H9 (cell line): ENCODE data around the gene MYO3A. TPM values are rescaled to one million over a fixed set of nuclear protein-coding genes. Genes with fewer than 3 reads are reported as not detected.

Experiments
- DNase-seq: peaks from one replicate; pipeline ENCODE4 v3.0.0-alpha.2; 2017
- H2AFZ ChIP-seq: one replicate; pipeline ENCODE4 v1.6.1; 2013; ENCODE audit warnings: mild to moderate bottlenecking, low read length, control low read depth, moderate library complexity
- H2AK5ac ChIP-seq: 2 replicates; pipeline ENCODE4 v1.6.1; 2013; ENCODE audit warnings: low read length, control low read depth, mixed read lengths; ENCODE audit not compliant: insufficient read length
- H2BK120ac ChIP-seq: one replicate; pipeline ENCODE4 v1.6.1; 2013; ENCODE audit warnings: low read depth, mild to moderate bottlenecking, low read length, control low read depth, inconsistent platforms; ENCODE audit not compliant: poor library complexity, severe bottlenecking
- H2BK12ac ChIP-seq: 2 replicates; pipeline ENCODE4 v1.6.1; 2013; ENCODE audit warnings: low read length, control low read depth, mixed read lengths, low read depth; ENCODE audit not compliant: insufficient read length
- H2BK15ac ChIP-seq: 2 replicates; pipeline ENCODE4 v1.6.1; 2013; ENCODE audit warnings: low read depth, low read length, control low read depth
- H2BK20ac ChIP-seq: one replicate; pipeline ENCODE4 v1.6.1; 2013; ENCODE audit warnings: low read depth, mild to moderate bottlenecking, low read length, control low read depth, inconsistent platforms; ENCODE audit not compliant: poor library complexity, severe bottlenecking
- H2BK5ac ChIP-seq: 2 replicates; pipeline ENCODE4 v1.6.1; 2013; ENCODE audit warnings: low read length, control low read depth, mixed read lengths; ENCODE audit not compliant: insufficient read length
- H3K14ac ChIP-seq: 2 replicates; pipeline ENCODE4 v1.6.1; 2013; ENCODE audit warnings: low read length, control low read depth; ENCODE audit not compliant: insufficient read depth
- H3K18ac ChIP-seq: 2 replicates; pipeline ENCODE4 v1.6.1; 2013; ENCODE audit warnings: low read depth, mild to moderate bottlenecking, mixed read lengths, low read length, control low read depth; ENCODE audit not compliant: insufficient read length
- H3K23ac ChIP-seq: 2 replicates; pipeline ENCODE4 v1.6.1; 2013; ENCODE audit warnings: low read length, control low read depth, mixed read lengths, low read depth; ENCODE audit not compliant: insufficient read length
- H3K23me2 ChIP-seq: 2 replicates; pipeline ENCODE4 v1.6.1; 2013; ENCODE audit warnings: low read depth, mild to moderate bottlenecking, mixed read lengths, low read length, control low read depth; ENCODE audit not compliant: insufficient read length, poor library complexity, severe bottlenecking
- H3K27ac ChIP-seq: 2 replicates; pipeline ENCODE4 v1.5.1; 2013; ENCODE audit warnings: low read length, control low read depth, mixed read lengths, low read depth; ENCODE audit not compliant: insufficient read length
- H3K27me3 ChIP-seq: 2 replicates; pipeline ENCODE4 v1.6.1; 2013; ENCODE audit warnings: low read length, control low read depth, inconsistent platforms; ENCODE audit not compliant: insufficient read depth
- H3K4ac ChIP-seq: 2 replicates; pipeline ENCODE4 v1.6.1; 2013; ENCODE audit warnings: low read depth, mild to moderate bottlenecking, control low read depth, inconsistent platforms, low read length, moderate library complexity
- H3K4me1 ChIP-seq: 2 replicates; pipeline ENCODE4 v1.6.1; 2013; ENCODE audit warnings: low read length, control low read depth, inconsistent platforms; ENCODE audit not compliant: insufficient read depth
- H3K4me2 ChIP-seq: 2 replicates; pipeline ENCODE4 v1.6.1; 2013; ENCODE audit warnings: low read length, control low read depth, mixed read lengths; ENCODE audit not compliant: insufficient read length, insufficient read depth
- H3K56ac ChIP-seq: 2 replicates; pipeline ENCODE4 v1.6.1; 2013; ENCODE audit warnings: low read depth, mild to moderate bottlenecking, mixed read lengths, low read length, control low read depth; ENCODE audit not compliant: insufficient read length
- H3K79me1 ChIP-seq: 2 replicates; pipeline ENCODE4 v1.6.1; 2013; ENCODE audit warnings: low read depth, mild to moderate bottlenecking, moderate library complexity, low read length, control low read depth, inconsistent platforms; ENCODE audit not compliant: insufficient read depth, poor library complexity, severe bottlenecking
- H3K79me2 ChIP-seq: 2 replicates; pipeline ENCODE4 v1.6.1; 2013; ENCODE audit warnings: low read length, control low read depth, inconsistent platforms; ENCODE audit not compliant: insufficient read depth
- H3K9ac ChIP-seq: 2 replicates; pipeline ENCODE4 v1.6.1; 2013; ENCODE audit warnings: low read length, control low read depth, mixed read lengths; ENCODE audit not compliant: insufficient read length; ENCODE audit errors: extremely low read depth
- H3K9me3 ChIP-seq: one replicate; pipeline ENCODE4 v1.6.1; 2013; ENCODE audit warnings: low read depth, low read length, inconsistent platforms; ENCODE audit not compliant: control insufficient read depth
- H3T11ph ChIP-seq: one replicate; pipeline ENCODE4 v1.6.1; 2013; ENCODE audit warnings: mild to moderate bottlenecking, low read length, control low read depth, inconsistent platforms
- H4K20me1 ChIP-seq: one replicate; pipeline ENCODE4 v1.6.1; 2013; ENCODE audit not compliant: control insufficient read depth, insufficient read length, insufficient read depth
- H4K5ac ChIP-seq: 2 replicates; pipeline ENCODE4 v1.6.1; 2013; ENCODE audit warnings: low read depth, mild to moderate bottlenecking, mixed read lengths, low read length, control low read depth; ENCODE audit not compliant: insufficient read length
- H4K8ac ChIP-seq: replicated peaks from 2 replicates; pipeline ENCODE4 v1.6.1; 2013; ENCODE audit warnings: low read length, control low read depth, mixed read lengths, low read depth; ENCODE audit not compliant: insufficient read length
- H4K91ac ChIP-seq: 2 replicates; pipeline ENCODE4 v1.6.1; 2013; ENCODE audit warnings: low read depth, mild to moderate bottlenecking, moderate library complexity, mixed read lengths, low read length, control low read depth; ENCODE audit not compliant: insufficient read length
- H3K27ac Mint-ChIP-seq, 3 experiments: 2 replicates in 2 of 3; 3 replicates in 1 of 3; pipeline ENCODE4 v1.8.0; 2020 to 2021; ENCODE audit warnings: mixed read lengths in 3 of 3, mild to moderate bottlenecking in 1 of 3, moderate library complexity in 1 of 3
- H3K27me3 Mint-ChIP-seq: 2 replicates; pipeline ENCODE4 v1.8.0; 2021; ENCODE audit warnings: low read depth, mild to moderate bottlenecking, moderate library complexity, mixed read lengths
- H3K36me3 Mint-ChIP-seq, 3 experiments: 2 replicates in 2 of 3; 3 replicates in 1 of 3; pipeline ENCODE4 v1.8.0; 2020 to 2021; ENCODE audit warnings: low read depth in 3 of 3, mixed read lengths in 3 of 3; ENCODE audit not compliant: insufficient read depth in 1 of 3
- H3K4me1 Mint-ChIP-seq, 2 experiments: 2 replicates each; pipeline ENCODE4 v1.8.0; 2020; ENCODE audit warnings: mixed read lengths in 2 of 2
- H3K4me3 Mint-ChIP-seq, 2 experiments: 2 replicates in 1 of 2; 3 replicates in 1 of 2; pipeline ENCODE4 v1.8.0; 2020 to 2021; ENCODE audit warnings: mild to moderate bottlenecking in 2 of 2, mixed read lengths in 2 of 2, moderate library complexity in 1 of 2
- H3K9me3 Mint-ChIP-seq, 2 experiments: 2 replicates in 1 of 2; 3 replicates in 1 of 2; pipeline ENCODE4 v1.8.0; 2020; ENCODE audit warnings: mild to moderate bottlenecking in 2 of 2, mixed read lengths in 2 of 2, moderate library complexity in 1 of 2
- WGBS: extraction: QIAGEN DNeasy Blood & Tissue Kit; methylation state at CpG from one replicate; pipeline ENCODE4 v1.1.7; 2013; ENCODE audit warnings: missing lambda C conversion rate, low lambda C conversion rate, mixed read lengths; ENCODE audit not compliant: insufficient read length; ENCODE audit errors: extremely low coverage; 5-methylcytosine and 5-hydroxymethylcytosine counted together
- total RNA-seq: library from RNA; stranded (reverse); gene quantifications from 2 replicates; pipeline ENCODE4 v1.2.1, GENCODE V29; 2021
- TF ChIP-seq, protein P1 (sequence below): fragments of 200-600 bp; sonication (generic); conservative IDR thresholded peaks from 3 replicates; pipeline ENCODE4 v1.8.0; 2021; ENCODE audit warnings: antibody characterized with exemption, mild to moderate bottlenecking

The MYO3A gene
- total RNA-seq, 1 experiment from 2014 or later = 4.3 TPM

DNA sequence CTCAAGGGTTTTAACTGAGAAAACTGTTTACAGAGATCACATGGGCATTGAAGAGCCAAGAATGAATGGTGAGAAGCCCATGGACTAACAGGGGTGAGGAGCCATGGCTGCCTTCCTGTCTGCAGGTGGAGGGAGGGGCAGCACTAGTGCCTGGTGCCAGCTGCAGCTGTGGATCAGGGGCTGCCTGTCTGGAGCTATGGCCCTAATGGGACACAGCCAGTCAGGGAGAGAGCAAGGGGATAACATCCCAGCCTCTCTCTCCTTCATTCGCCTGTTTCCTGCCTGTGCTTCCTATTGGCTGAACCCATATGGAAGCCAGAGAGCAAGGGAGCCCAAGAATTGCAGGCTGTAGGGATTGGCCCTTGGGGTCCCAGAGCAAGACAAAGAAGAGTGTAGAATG is 156.7 kb downstream of the MYO3A start:
- Histone ChIP-seq H3K4me1 (no peaks in the 10 kb centered on the region), H3K4ac (no peak overlapping the region), H3K23ac (no peak overlapping the region), H3K9ac (no peak overlapping the region), H2BK12ac (no peak overlapping the region), H3K14ac (no peak overlapping the region; the same call in 1 of the 2 replicates), H3K79me1 (no peaks in the 10 kb centered on the region), H3K4me2 (no peak overlapping the region), H4K8ac (no peak overlapping the region), H3T11ph (no peak overlapping the region), H3K23me2 (no peaks in the 10 kb centered on the region), H4K20me1 (no peaks in the 10 kb centered on the region), H2BK15ac (no peak overlapping the region), H3K79me2 (no peaks in the 10 kb centered on the region), H4K91ac (no peak overlapping the region), H2AFZ (no peak overlapping the region), H3K18ac (no peak overlapping the region), H3K56ac (no peak overlapping the region), H4K5ac (no peak overlapping the region), H2BK5ac (no peak overlapping the region), H3K27me3 (no peaks in the 10 kb centered on the region), H3K27ac (no peak overlapping the region), H2BK20ac (no peak overlapping the region), H3K9me3 (no peaks in the 10 kb centered on the region), H2AK5ac (no peak overlapping the region), H2BK120ac (no peak overlapping the region)
- no peak overlapping the region for H3K4me3 Mint-ChIP-seq
- TF ChIP-seq, protein P1, sequence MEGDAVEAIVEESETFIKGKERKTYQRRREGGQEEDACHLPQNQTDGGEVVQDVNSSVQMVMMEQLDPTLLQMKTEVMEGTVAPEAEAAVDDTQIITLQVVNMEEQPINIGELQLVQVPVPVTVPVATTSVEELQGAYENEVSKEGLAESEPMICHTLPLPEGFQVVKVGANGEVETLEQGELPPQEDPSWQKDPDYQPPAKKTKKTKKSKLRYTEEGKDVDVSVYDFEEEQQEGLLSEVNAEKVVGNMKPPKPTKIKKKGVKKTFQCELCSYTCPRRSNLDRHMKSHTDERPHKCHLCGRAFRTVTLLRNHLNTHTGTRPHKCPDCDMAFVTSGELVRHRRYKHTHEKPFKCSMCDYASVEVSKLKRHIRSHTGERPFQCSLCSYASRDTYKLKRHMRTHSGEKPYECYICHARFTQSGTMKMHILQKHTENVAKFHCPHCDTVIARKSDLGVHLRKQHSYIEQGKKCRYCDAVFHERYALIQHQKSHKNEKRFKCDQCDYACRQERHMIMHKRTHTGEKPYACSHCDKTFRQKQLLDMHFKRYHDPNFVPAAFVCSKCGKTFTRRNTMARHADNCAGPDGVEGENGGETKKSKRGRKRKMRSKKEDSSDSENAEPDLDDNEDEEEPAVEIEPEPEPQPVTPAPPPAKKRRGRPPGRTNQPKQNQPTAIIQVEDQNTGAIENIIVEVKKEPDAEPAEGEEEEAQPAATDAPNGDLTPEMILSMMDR = no peak
- peaks cover 6 to 7% of the 10 kb centered on the region in 2 experiments for H3K4me1 Mint-ChIP-seq
- no peaks in the 10 kb centered on the region for H3K9me3 Mint-ChIP-seq
- no peak overlapping the region for H3K27ac Mint-ChIP-seq
- no peaks in the 10 kb centered on the region for H3K27me3 Mint-ChIP-seq
- peak; percentile 38 for DNase-seq
- WGBS = no CpG with 5 or more reads among the region's 1 CpG
- H3K36me3 Mint-ChIP-seq = no peaks in the 10 kb centered on the region; a peak in 1 of 7 replicates
